HepG2 (cell line): ENCODE results near the gene TBX6. TPM values are rescaled to one million over a fixed set of nuclear protein-coding genes. Genes with fewer than 3 reads are reported as not detected.
A peak's percentile ranks its signal among the peaks of the same experiment; 100 is the strongest.

Source experiments
- DNMT1 ChIP-seq: sonication (generic); formaldehyde crosslinking; IDR thresholded peaks from 2 replicates; pipeline ENCODE4 v1.5.1; 2020; ENCODE audit warnings: mild to moderate bottlenecking, missing genetic modification reagents
- ELF1 ChIP-seq: sonication (generic); formaldehyde crosslinking; IDR thresholded peaks from 2 replicates; pipeline ENCODE4 v1.4.0; 2020; ENCODE audit warnings: missing genetic modification reagents
- FOXC1 ChIP-seq: sonication (generic); formaldehyde crosslinking; IDR thresholded peaks from 2 replicates; pipeline ENCODE4 v1.8.0; 2022; ENCODE audit warnings: mild to moderate bottlenecking, missing genetic modification reagents, borderline replicate concordance
- IKZF1 ChIP-seq: fragments of 450-650 bp; IDR thresholded peaks from 2 replicates; pipeline ENCODE4 v1.7.1; 2016
- JUND ChIP-seq: sonication (generic); formaldehyde crosslinking; IDR thresholded peaks from 2 replicates; pipeline ENCODE4 v1.8.0; 2022; ENCODE audit warnings: mild to moderate bottlenecking, missing genetic modification reagents
- MEIS1 ChIP-seq: sonication (generic); formaldehyde crosslinking; IDR thresholded peaks from 2 replicates; pipeline ENCODE4 v1.9.0; 2021; ENCODE audit warnings: mild to moderate bottlenecking, missing genetic modification reagents, moderate library complexity, borderline replicate concordance
- MIER3 ChIP-seq: IDR thresholded peaks from 2 replicates; pipeline ENCODE4 v1.6.1; 2016; ENCODE audit warnings: missing compliant biosample characterization, borderline replicate concordance
- NCOA5 ChIP-seq: sonication (generic); formaldehyde crosslinking; IDR thresholded peaks from 2 replicates; pipeline ENCODE4 v1.4.0; 2020; ENCODE audit warnings: missing genetic modification reagents
- NFE2 ChIP-seq: sonication (generic); formaldehyde crosslinking; IDR thresholded peaks from 2 replicates; pipeline ENCODE4 v1.4.0; 2020; ENCODE audit warnings: missing genetic modification reagents
- NFYC ChIP-seq: IDR thresholded peaks from 2 replicates; pipeline ENCODE4 v1.6.1; 2016; ENCODE audit warnings: missing genetic modification reagents, missing compliant biosample characterization
- SALL1 ChIP-seq: sonication (generic); formaldehyde crosslinking; IDR thresholded peaks from 2 replicates; pipeline ENCODE4 v1.8.0; 2022; ENCODE audit warnings: mild to moderate bottlenecking, missing genetic modification reagents
- SIN3B ChIP-seq: fragments of 150-350 bp; IDR thresholded peaks from 2 replicates; pipeline ENCODE4 v1.6.1; 2014; ENCODE audit warnings: low read length
- SP4 ChIP-seq: sonication (generic); formaldehyde crosslinking; IDR thresholded peaks from 2 replicates; pipeline ENCODE4 v1.8.1; 2023; ENCODE audit warnings: mild to moderate bottlenecking, missing genetic modification reagents
- SRF ChIP-seq: IDR thresholded peaks from 2 replicates; pipeline ENCODE4 v1.6.1; 2011; ENCODE audit warnings: mild to moderate bottlenecking, low read depth, low read length, moderate library complexity
- ZBTB4 ChIP-seq: sonication (generic); formaldehyde crosslinking; IDR thresholded peaks from 2 replicates; pipeline ENCODE4 v1.4.0; 2020; ENCODE audit warnings: missing genetic modification reagents, mild to moderate bottlenecking, borderline replicate concordance
- ZFP37 ChIP-seq: sonication (generic); formaldehyde crosslinking; IDR thresholded peaks from 2 replicates; pipeline ENCODE4 v1.4.0; 2020; ENCODE audit warnings: missing genetic modification reagents, borderline replicate concordance
- ZNF101 ChIP-seq: sonication (generic); formaldehyde crosslinking; IDR thresholded peaks from 2 replicates; pipeline ENCODE4 v1.4.0; 2020; ENCODE audit warnings: mild to moderate bottlenecking, low read depth, missing genetic modification reagents, borderline replicate concordance
- ZNF136 ChIP-seq: sonication (generic); formaldehyde crosslinking; IDR thresholded peaks from 2 replicates; pipeline ENCODE4 v1.8.1; 2022; ENCODE audit warnings: low read depth, mild to moderate bottlenecking, moderate library complexity, missing genetic modification reagents
- ZNF34 ChIP-seq: sonication (generic); formaldehyde crosslinking; IDR thresholded peaks from 2 replicates; pipeline ENCODE4 v1.4.0; 2020; ENCODE audit warnings: mild to moderate bottlenecking, missing genetic modification reagents, borderline replicate concordance
- ZNF414 ChIP-seq: sonication (generic); formaldehyde crosslinking; IDR thresholded peaks from 2 replicates; pipeline ENCODE4 v1.5.0; 2020; ENCODE audit warnings: missing genetic modification reagents
- ZNF44 ChIP-seq: sonication (generic); formaldehyde crosslinking; IDR thresholded peaks from 2 replicates; pipeline ENCODE4 v1.5.1; 2020; ENCODE audit warnings: mild to moderate bottlenecking, missing genetic modification reagents
- ZNF562 ChIP-seq: sonication (generic); formaldehyde crosslinking; IDR thresholded peaks from 2 replicates; pipeline ENCODE4 v1.8.0; 2022; ENCODE audit warnings: missing genetic modification reagents, borderline replicate concordance
- ZNF704 ChIP-seq: sonication (generic); formaldehyde crosslinking; IDR thresholded peaks from 2 replicates; pipeline ENCODE4 v1.8.1; 2023; ENCODE audit warnings: mild to moderate bottlenecking, inconsistent platforms, moderate library complexity, missing genetic modification reagents, borderline replicate concordance
- ZNF737 ChIP-seq: sonication (generic); formaldehyde crosslinking; IDR thresholded peaks from 2 replicates; pipeline ENCODE4 v1.5.0; 2020; ENCODE audit warnings: missing genetic modification reagents, mild to moderate bottlenecking, borderline replicate concordance
- ZNF75D ChIP-seq: sonication (generic); formaldehyde crosslinking; IDR thresholded peaks from 2 replicates; pipeline ENCODE4 v1.8.1; 2023; ENCODE audit warnings: missing genetic modification reagents, mild to moderate bottlenecking, borderline replicate concordance
- ZSCAN12 ChIP-seq: sonication (generic); formaldehyde crosslinking; IDR thresholded peaks from 2 replicates; pipeline ENCODE4 v1.9.0; 2021; ENCODE audit warnings: mild to moderate bottlenecking, missing genetic modification reagents
- polyA plus RNA-seq, 8 experiments: library from polyadenylated mRNA; depleted of rRNA in 3 of 8; stranded (reverse) in 7 of 8; unstranded in 1 of 8; fragments of >200 nt; fragmentation: Illumina TruSeq in 4 of 8; extraction: Trizol in 4 of 8; gene quantifications; 2 replicates each; pipeline versions ENCODE4 v1.2.1 to v1.2.3, GENCODE V29; 2011 to 2016; ENCODE audit warnings: low read depth in 4 of 8, missing spikeins in 1 of 8, mixed read lengths in 1 of 8; ENCODE audit not compliant: insufficient read depth in 1 of 8
- total RNA-seq, 5 experiments: library from RNA; depleted of rRNA; stranded (reverse); fragments of >200 nt; fragmentation: Illumina TruSeq; extraction: Trizol; gene quantifications; 2 replicates each; pipeline ENCODE4 v1.2.3, GENCODE V29; 2016; ENCODE audit warnings: low read depth in 1 of 5

Gene TBX6
- total and polyA plus RNA-seq, 2 of the 13 experiments (the other 11 are each of a cell fraction or from before 2014, with no cell fraction given) = 0.24 to 0.42 TPM

- TF ChIP-seq ZBTB4 (CRISPR knock-in tag) (no peak; the same call in 1 of the 2 replicates), ZNF34 (CRISPR knock-in tag) (peak; percentile 84; the same call in 1 of the 2 replicates), ELF1 (CRISPR knock-in tag) (peak; percentile 94), FOXC1 (no peak), MEIS1 (CRISPR knock-in tag) (peak; percentile 47; the same call in 1 of the 2 replicates), ZNF101 (CRISPR knock-in tag) (peak; percentile 81; the same call in 1 of the 2 replicates), ZNF704 (CRISPR knock-in tag) (no peak), MIER3 (peak; percentile 99), SIN3B (no peak), ZNF75D (no peak), IKZF1 (no peak), SP4 (CRISPR knock-in tag) (no peak; the same call in 1 of the 2 replicates), SRF (peak; percentile 46; the same call in 1 of the 2 replicates), SALL1 (peak; percentile 89), ZNF44 (CRISPR knock-in tag) (no peak), NCOA5 (no peak), ZNF136 (CRISPR knock-in tag) (no peak), ZSCAN12 (CRISPR knock-in tag) (no peak), JUND (CRISPR knock-in tag) (no peak), ZFP37 (CRISPR knock-in tag) (peak; percentile 79; the same call in 1 of the 2 replicates), ZNF414 (CRISPR knock-in tag) (peak; percentile 94), ZNF562 (no peak), NFE2 (CRISPR knock-in tag) (no peak), NFYC (CRISPR knock-in tag) (no peak), ZNF737 (CRISPR knock-in tag) (no peak), DNMT1 (CRISPR knock-in tag) (no peak)
Observed at GRCh38 chr16:30139583-30140481, 48.1 kb upstream of the TBX6 start (continued).
